Brain microvascular endothelial cell (primary cell): Measurements from ENCODE around the gene BMP8B.

Experiments used
- DNase-seq: peaks from one replicate; pipeline ENCODE4 v3.0.0-alpha.2; 2020
- H3K27ac ChIP-seq: fragments of 250-450 bp; sonication (Bioruptor Pico); 2 replicates; pipeline ENCODE4 v1.5.1; 2020; ENCODE audit warnings: mild to moderate bottlenecking, moderate library complexity
- H3K27me3 ChIP-seq: fragments of 250-450 bp; sonication (Bioruptor Pico); replicated peaks from 2 replicates; pipeline ENCODE4 v1.5.1; 2020; ENCODE audit warnings: mild to moderate bottlenecking
- H3K36me3 ChIP-seq: fragments of 250-450 bp; sonication (Bioruptor Pico); replicated peaks from 2 replicates; pipeline ENCODE4 v1.5.1; 2020; ENCODE audit warnings: mild to moderate bottlenecking
- H3K4me3 ChIP-seq: 2 replicates; pipeline ENCODE4 v1.5.1; 2011; ENCODE audit warnings: low read depth, mild to moderate bottlenecking, control low read depth, low read length, moderate library complexity
- CTCF ChIP-seq: IDR thresholded peaks from 2 replicates; pipeline ENCODE4 v1.5.1; 2011; ENCODE audit warnings: low read depth, mild to moderate bottlenecking, moderate library complexity, low read length, control low read depth, inconsistent platforms; ENCODE audit errors: missing control alignments
- in situ Hi-C: cut with HindIII; loops from 2 replicates; pipeline ENCODE4 v1.10.0; 2017; ENCODE audit warnings: low sequenced_read_pairs, low pct_ligation_motif_present

BMP8B gene

GRCh38 chr1:39727932-39728317, 60.7 kb downstream of the BMP8B start:
- no peak overlapping the region for H3K4me3 ChIP-seq
- peaks cover 34% of the 10 kb centered on the region for H3K27me3 ChIP-seq
- H3K27ac ChIP-seq: no peak overlapping the region
- in situ Hi-C loops: no loop called here
- no peak for DNase-seq
- H3K36me3 ChIP-seq: no peaks in the 10 kb centered on the region
- TF ChIP-seq CTCF: no peak

- Histone ChIP-seq H3K36me3 (no peaks in the 10 kb centered on the region), H3K27me3 (peaks cover 31% of the 10 kb centered on the region), H3K27ac (no peak overlapping the region), H3K4me3 (no peak overlapping the region)
- no peak for DNase-seq
- in situ Hi-C loops: no loop called here
- TF ChIP-seq CTCF: no peak
Measured at GRCh38 chr1:39727221-39727931, 61.3 kb downstream of the BMP8B start.

GRCh38 chr1:39726600-39726999, 62.1 kb downstream of the BMP8B start:
- no peak overlapping the region for H3K4me3 ChIP-seq
- H3K27ac ChIP-seq: no peak overlapping the region
- in situ Hi-C loops: no loop called here
- H3K36me3 ChIP-seq: no peaks in the 10 kb centered on the region
- H3K27me3 ChIP-seq: peaks cover 31% of the 10 kb centered on the region
- TF ChIP-seq CTCF: no peak
- no peak for DNase-seq

GRCh38 chr1:39722495-39722894, 66.2 kb downstream of the BMP8B start:
- no peak for DNase-seq
- no peak overlapping the region for H3K27ac ChIP-seq
- in situ Hi-C loops: no loop called here
- H3K27me3 ChIP-seq: peaks cover 27% of the 10 kb centered on the region
- H3K4me3 ChIP-seq: no peak overlapping the region
- no peaks in the 10 kb centered on the region for H3K36me3 ChIP-seq
- TF ChIP-seq CTCF: no peak

- Histone ChIP-seq H3K27me3 (peaks cover 34% of the 10 kb centered on the region), H3K27ac (no peak overlapping the region), H3K36me3 (no peaks in the 10 kb centered on the region), H3K4me3 (no peak overlapping the region)
- no peak for DNase-seq
- TF ChIP-seq CTCF: no peak
- in situ Hi-C loops: no loop called here
Measured at GRCh38 chr1:39721664-39722063, 67.0 kb downstream of the BMP8B start.
